Right atrium auricular region (tissue), 2 donors: Measurements from ENCODE around the gene TENM3. TPM values are rescaled to one million over a fixed set of nuclear protein-coding genes. Genes with fewer than 3 reads are reported as not detected.

ENCODE experiments used
- DNase-seq: peaks from one replicate; pipeline ENCODE4 v3.0.0-alpha.2; 2019; ENCODE audit warnings: low spot score
- H3K27ac ChIP-seq, 2 donors: fragments of 200-600 bp; sonication (generic); 1 replicate in 1 of 2; 2 replicates in 1 of 2; pipeline ENCODE4 v1.5.1; 2016 to 2019
- H3K27me3 ChIP-seq, 2 donors: fragments of 200-600 bp; sonication (generic); one replicate each; pipeline versions ENCODE4 v1.5.1 to v1.6.0; 2017 to 2019
- H3K36me3 ChIP-seq: fragments of 200-600 bp; sonication (generic); one replicate; pipeline ENCODE4 v1.5.1; 2016
- H3K4me1 ChIP-seq, 2 donors: fragments of 200-600 bp; sonication (generic); one replicate each; pipeline versions ENCODE4 v1.5.1 to v1.6.0; 2017 to 2019
- H3K4me3 ChIP-seq, 2 donors: fragments of 200-600 bp; sonication (generic); 1 replicate in 1 of 2; 2 replicates in 1 of 2; pipeline ENCODE4 v1.5.1; 2017 to 2019; ENCODE audit warnings: mild to moderate bottlenecking in 1 of 2, moderate library complexity in 1 of 2
- H3K9me3 ChIP-seq, 2 donors: fragments of 200-600 bp; sonication (generic); one replicate each; pipeline ENCODE4 v1.5.1; 2019
- total RNA-seq, 2 donors: library from RNA; depleted of rRNA; stranded (reverse); fragments of >200 nt; gene quantifications; one replicate each; pipeline ENCODE4 v1.1.0, GENCODE V29; 2016
- TF ChIP-seq, protein P1 (sequence below), 2 donors: fragments of 200-600 bp; sonication (generic); IDR thresholded peaks; one replicate each; pipeline ENCODE4 v1.5.1; 2019; ENCODE audit warnings: antibody characterized with exemption in 2 of 2

TENM3 gene
- total RNA-seq, 2 donors from 2014 or later: 10.7 to 15.9 TPM

DNA sequence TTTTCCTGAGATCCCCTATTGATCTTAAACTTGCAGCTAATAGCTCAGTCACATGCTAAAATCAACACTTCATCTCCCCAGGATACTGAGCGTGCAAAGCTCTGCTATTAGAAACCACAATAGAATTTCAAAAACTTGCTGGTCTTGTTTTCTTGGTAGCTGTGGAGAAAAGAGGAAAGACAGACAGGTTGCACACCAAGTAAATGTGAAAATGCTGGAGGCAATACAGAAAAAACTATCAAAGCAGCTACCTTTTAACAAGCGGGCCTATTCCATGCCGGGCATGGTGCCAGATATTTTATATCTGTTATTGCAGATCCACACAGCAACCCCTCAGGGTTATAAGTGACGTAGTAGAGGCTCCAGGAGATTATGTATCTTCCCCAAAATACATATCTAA, 502.0 kb downstream of the TENM3 start:
- Histone ChIP-seq H3K9me3 (peaks cover 0 to 6% of the 10 kb centered on the region in 2 donors), H3K4me3 (no peak overlapping the region), H3K27me3 (no peaks in the 10 kb centered on the region), H3K36me3 (no peaks in the 10 kb centered on the region), H3K27ac (no peak overlapping the region), H3K4me1 (peaks cover 0 to 3% of the 10 kb centered on the region in 2 donors)
- TF ChIP-seq, protein P1, sequence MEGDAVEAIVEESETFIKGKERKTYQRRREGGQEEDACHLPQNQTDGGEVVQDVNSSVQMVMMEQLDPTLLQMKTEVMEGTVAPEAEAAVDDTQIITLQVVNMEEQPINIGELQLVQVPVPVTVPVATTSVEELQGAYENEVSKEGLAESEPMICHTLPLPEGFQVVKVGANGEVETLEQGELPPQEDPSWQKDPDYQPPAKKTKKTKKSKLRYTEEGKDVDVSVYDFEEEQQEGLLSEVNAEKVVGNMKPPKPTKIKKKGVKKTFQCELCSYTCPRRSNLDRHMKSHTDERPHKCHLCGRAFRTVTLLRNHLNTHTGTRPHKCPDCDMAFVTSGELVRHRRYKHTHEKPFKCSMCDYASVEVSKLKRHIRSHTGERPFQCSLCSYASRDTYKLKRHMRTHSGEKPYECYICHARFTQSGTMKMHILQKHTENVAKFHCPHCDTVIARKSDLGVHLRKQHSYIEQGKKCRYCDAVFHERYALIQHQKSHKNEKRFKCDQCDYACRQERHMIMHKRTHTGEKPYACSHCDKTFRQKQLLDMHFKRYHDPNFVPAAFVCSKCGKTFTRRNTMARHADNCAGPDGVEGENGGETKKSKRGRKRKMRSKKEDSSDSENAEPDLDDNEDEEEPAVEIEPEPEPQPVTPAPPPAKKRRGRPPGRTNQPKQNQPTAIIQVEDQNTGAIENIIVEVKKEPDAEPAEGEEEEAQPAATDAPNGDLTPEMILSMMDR (IDR thresholded peaks at IDR 0.05): no peak
- no peak for DNase-seq

DNA sequence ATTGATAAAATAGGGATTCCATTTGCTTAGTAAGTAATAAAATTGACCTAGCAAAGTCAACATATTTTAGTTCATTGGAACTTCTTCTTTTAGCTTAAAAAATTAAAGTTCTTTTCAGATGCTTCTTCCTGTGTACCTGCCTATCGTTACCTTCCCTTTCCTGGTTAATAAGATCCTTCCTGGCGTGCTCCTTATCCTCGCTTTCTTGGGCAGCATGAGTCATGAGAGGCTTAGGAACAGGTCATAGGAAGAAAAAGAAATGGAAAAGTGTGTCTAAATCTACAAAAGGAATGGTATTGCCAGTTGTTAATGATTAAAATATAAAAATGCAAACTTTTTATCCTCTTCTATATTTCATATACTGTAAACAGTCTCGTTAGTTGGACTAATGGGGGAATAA, 503.7 kb downstream of the TENM3 start:
- TF ChIP-seq, protein P1 (IDR thresholded peaks at IDR 0.05): no peak
- Histone ChIP-seq H3K4me1 (peaks cover 0 to 3% of the 10 kb centered on the region in 2 donors), H3K27ac (peak overlapping the region in 1 of 2 donors; percentile 92), H3K9me3 (peaks cover 0 to 6% of the 10 kb centered on the region in 2 donors), H3K4me3 (no peak overlapping the region), H3K27me3 (no peaks in the 10 kb centered on the region), H3K36me3 (no peaks in the 10 kb centered on the region)
- no peak for DNase-seq

DNA sequence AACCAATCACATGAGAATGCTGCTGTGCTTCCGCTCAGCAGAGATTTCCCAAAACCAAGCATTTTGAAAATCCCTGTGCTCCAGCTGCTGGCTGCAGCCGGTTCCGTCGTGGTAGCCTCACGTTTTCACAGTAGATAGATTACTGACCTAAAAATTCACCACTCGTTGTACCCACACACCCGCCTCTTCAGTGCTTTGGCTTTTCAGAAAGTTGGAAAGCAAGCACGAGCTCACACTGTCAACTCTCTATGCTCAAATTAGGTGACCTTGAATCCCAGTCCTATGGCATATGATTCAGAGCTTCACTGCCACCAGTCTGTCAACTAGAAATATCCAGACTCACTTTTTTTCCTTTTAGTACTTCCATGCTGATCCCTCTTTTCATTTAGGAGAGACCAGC, 505.1 kb downstream of the TENM3 start:
- H3K36me3 ChIP-seq: no peaks in the 10 kb centered on the region
- no peaks in the 10 kb centered on the region for H3K27me3 ChIP-seq
- H3K9me3 ChIP-seq: peaks cover 0 to 6% of the 10 kb centered on the region in 2 donors
- TF ChIP-seq, protein P1 (IDR thresholded peaks at IDR 0.05): peak in 1 of 2 donors; percentile 15
- H3K4me1 ChIP-seq: peaks cover 0 to 3% of the 10 kb centered on the region in 2 donors
- no peak for DNase-seq
- peak overlapping the region; percentile 62 to 92 for H3K27ac ChIP-seq
- H3K4me3 ChIP-seq: no peak overlapping the region

DNA sequence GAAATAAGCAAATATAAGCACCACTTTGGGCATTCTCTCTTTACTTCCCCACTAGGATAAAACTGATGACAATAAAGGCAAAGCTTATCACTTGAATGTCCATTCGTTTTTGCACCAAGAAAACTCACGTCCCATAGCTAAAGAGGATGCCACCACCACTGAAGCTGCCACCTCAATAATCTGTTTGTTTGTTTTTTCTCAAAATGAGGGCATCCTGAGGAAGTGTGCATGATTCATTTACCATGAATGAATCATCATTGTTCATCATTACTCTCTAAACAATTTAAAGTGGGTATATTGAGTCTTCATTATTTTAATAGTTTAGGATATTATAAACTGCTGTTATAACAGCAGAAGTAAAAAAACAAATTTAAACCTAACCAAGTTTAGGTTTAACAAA, 505.7 kb downstream of the TENM3 start:
- Histone ChIP-seq H3K27me3 (no peaks in the 10 kb centered on the region), H3K9me3 (peaks cover 0 to 6% of the 10 kb centered on the region in 2 donors), H3K4me1 (peaks cover 0 to 3% of the 10 kb centered on the region in 2 donors), H3K36me3 (no peaks in the 10 kb centered on the region), H3K4me3 (no peak overlapping the region), H3K27ac (peak overlapping the region; percentile 62 to 92)
- DNase-seq: no peak
- TF ChIP-seq, protein P1 (IDR thresholded peaks at IDR 0.05): no peak

DNA sequence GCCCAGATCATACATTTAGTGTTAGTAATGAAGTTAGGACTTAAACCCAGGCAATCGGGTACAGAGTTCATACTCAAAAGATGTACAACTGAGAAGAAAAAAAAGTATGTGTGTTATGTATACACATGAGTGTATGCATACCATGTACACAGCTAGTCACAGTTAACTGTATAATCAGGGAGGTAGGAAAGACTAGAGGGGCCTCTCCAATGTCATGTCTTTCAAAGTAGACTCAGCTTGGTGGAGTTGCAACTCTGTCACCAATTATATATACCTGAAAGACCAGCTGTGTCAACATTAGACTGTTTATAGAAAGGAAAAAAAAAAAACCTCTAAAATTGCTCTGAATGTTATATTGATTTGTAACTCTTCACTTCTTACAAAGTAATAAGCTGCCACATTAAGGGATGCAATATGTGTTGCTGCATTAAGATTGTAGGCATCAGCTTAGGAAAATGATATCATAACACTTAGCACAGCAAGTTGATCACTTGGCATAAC, 506.5 kb downstream of the TENM3 start:
- Histone ChIP-seq H3K27ac (peak overlapping the region in 1 of 2 donors; percentile 92), H3K9me3 (peaks cover 0 to 6% of the 10 kb centered on the region in 2 donors), H3K4me1 (peaks cover 0 to 5% of the 10 kb centered on the region in 2 donors), H3K27me3 (no peaks in the 10 kb centered on the region), H3K4me3 (no peak overlapping the region), H3K36me3 (no peaks in the 10 kb centered on the region)
- TF ChIP-seq, protein P1 (IDR thresholded peaks at IDR 0.05): no peak
- DNase-seq: no peak
